Uterus (tissue), 2 donors: Measurements from ENCODE around the gene PNKD.

Experiments used
- POLR2A ChIP-seq, 2 donors: fragments of 450-650 bp; IDR thresholded peaks; one replicate each; pipeline ENCODE4 v1.6.1; 2016; ENCODE audit warnings: antibody characterized with exemption in 2 of 2, mild to moderate bottlenecking in 1 of 2, moderate library complexity in 1 of 2
- TF ChIP-seq, protein P1 (sequence below), 4 experiments: fragments of 200-600 bp in 2 of 4; fragments of 450-650 bp in 2 of 4; sonication (generic) in 2 of 4; IDR thresholded peaks; one replicate each; pipeline ENCODE4 v1.5.1; 2016 to 2019; ENCODE audit warnings: antibody characterized with exemption in 4 of 4, mild to moderate bottlenecking in 2 of 4, moderate library complexity in 1 of 4

DNA sequence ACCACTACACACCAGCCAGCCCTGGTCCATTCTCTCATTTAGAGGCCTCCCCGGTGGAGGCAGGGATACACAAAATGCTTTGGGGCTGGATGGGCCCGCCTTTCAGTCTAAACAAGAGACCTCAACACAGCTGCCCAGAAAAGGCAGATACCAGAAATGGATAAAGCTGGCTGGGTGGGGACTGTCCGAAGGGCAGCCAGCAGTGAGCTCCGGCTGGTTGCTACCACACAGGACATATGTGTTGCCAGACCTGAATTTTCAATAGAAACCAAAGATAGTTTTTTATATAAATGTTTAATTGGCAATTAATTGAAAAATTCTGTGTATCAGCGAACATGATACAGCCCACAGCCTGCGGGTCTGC is 8.1 kb upstream of the PNKD start:
- TF ChIP-seq, protein P1, sequence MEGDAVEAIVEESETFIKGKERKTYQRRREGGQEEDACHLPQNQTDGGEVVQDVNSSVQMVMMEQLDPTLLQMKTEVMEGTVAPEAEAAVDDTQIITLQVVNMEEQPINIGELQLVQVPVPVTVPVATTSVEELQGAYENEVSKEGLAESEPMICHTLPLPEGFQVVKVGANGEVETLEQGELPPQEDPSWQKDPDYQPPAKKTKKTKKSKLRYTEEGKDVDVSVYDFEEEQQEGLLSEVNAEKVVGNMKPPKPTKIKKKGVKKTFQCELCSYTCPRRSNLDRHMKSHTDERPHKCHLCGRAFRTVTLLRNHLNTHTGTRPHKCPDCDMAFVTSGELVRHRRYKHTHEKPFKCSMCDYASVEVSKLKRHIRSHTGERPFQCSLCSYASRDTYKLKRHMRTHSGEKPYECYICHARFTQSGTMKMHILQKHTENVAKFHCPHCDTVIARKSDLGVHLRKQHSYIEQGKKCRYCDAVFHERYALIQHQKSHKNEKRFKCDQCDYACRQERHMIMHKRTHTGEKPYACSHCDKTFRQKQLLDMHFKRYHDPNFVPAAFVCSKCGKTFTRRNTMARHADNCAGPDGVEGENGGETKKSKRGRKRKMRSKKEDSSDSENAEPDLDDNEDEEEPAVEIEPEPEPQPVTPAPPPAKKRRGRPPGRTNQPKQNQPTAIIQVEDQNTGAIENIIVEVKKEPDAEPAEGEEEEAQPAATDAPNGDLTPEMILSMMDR (IDR thresholded peaks at IDR 0.05): no peak
- TF ChIP-seq POLR2A (IDR thresholded peaks at IDR 0.05): no peak
